Adrenal gland (tissue), 5 donors: Measurements from ENCODE around the gene HNF1A.

Source experiments
- CTCF ChIP-seq, 6 experiments: fragments of 450-650 bp in 4 of 6; fragments of 200-600 bp in 2 of 6; sonication (generic) in 1 of 6; IDR thresholded peaks; 1 replicate in 5 of 6; 2 replicates in 1 of 6; pipeline versions ENCODE4 v1.5.1 to v1.8.0; 2016 to 2021; ENCODE audit warnings: antibody characterized with exemption in 6 of 6, mild to moderate bottlenecking in 2 of 6, moderate library complexity in 1 of 6
- POLR2A ChIP-seq, 2 donors: fragments of 450-650 bp; IDR thresholded peaks; one replicate each; pipeline ENCODE4 v1.6.1; 2017; ENCODE audit warnings: antibody characterized with exemption in 2 of 2, mild to moderate bottlenecking in 2 of 2, moderate library complexity in 1 of 2
- donor health status: DM: no; HTN: no; CAD: no.

GRCh38 chr12:121005346-121005815 lies 27.0 kb downstream of the HNF1A start:
- TF ChIP-seq CTCF (IDR thresholded peaks at IDR 0.05), result peak; percentile 33 to 51 (median 42)
- TF ChIP-seq POLR2A (IDR thresholded peaks at IDR 0.05), result no peak
